GM12878 (cell line): Measurements from ENCODE around the gene ARSD. TPM values are rescaled to one million over a fixed set of nuclear protein-coding genes. Genes with fewer than 3 reads are reported as not detected.

Experiments
- ATAC-seq: fragments of 200-7000 bp; cut with Tn5 transposase; 3 replicates; pipeline ENCODE4 v1.9.1; 2020; ENCODE audit warnings: mild to moderate bottlenecking, moderate library complexity
- BruUV-seq: library from RNA; stranded (reverse); fragments of 400-500 nt; replicated peaks from 2 replicates; lab custom pipeline; 2021; lab: Mats Ljungman, UMichigan
- CTCF ChIA-PET: fragments of 300-600 bp; sonication (Branson Sonifier 250); formaldehyde crosslinking; extraction: SDS; loops from one replicate; lab custom pipeline; 2021; ENCODE audit warnings: inconsistent platforms; lab: Yijun Ruan, JAX
- POLR2A ChIA-PET: fragments of 350-600 bp; formaldehyde crosslinking; extraction: SDS; loops from one replicate; lab custom pipeline; 2021; ENCODE audit warnings: inconsistent platforms; lab: Charles Lee
- RAD21 ChIA-PET: fragments of 300-600 bp; sonication (Branson Sonifier 250); formaldehyde crosslinking; loops from one replicate; lab custom pipeline; 2023; ENCODE audit warnings: antibody characterized with exemption; ENCODE audit not compliant: unreplicated experiment; lab: Charles Lee
- SMC1A ChIA-PET: fragments of 300-600 bp; sonication (Branson Sonifier 250); formaldehyde crosslinking; loops from one replicate; lab custom pipeline; 2023; ENCODE audit not compliant: unreplicated experiment, uncharacterized antibody; lab: Charles Lee
- DNase-seq: peaks from one replicate; pipeline ENCODE4 v3.0.0-alpha.2; 2011; ENCODE audit warnings: low read depth, low spot score
- FAIRE-seq: peaks from 3 replicates; lab custom pipeline; 2011; peaks lifted over from hg19 to GRCh38; lab: Jason Lieb, UNC
- H2AFZ ChIP-seq: 2 replicates; pipeline ENCODE4 v1.6.0; 2011; ENCODE audit warnings: low read depth, low read length, control low read depth; ENCODE audit not compliant: control insufficient read depth
- H3K27ac ChIP-seq: 2 replicates; pipeline ENCODE4 v1.5.1; 2011; ENCODE audit warnings: control low read depth; ENCODE audit not compliant: control insufficient read depth, insufficient read depth
- H3K27me3 ChIP-seq, 2 experiments: replicated peaks in 1 of 2; 2 replicates each; pipeline versions ENCODE4 v1.6.0 to v1.6.1; 2011; ENCODE audit warnings: low read length in 1 of 2; ENCODE audit not compliant: control insufficient read depth in 2 of 2, insufficient read depth in 2 of 2
- H3K36me3 ChIP-seq, 2 experiments: 2 replicates each; pipeline ENCODE4 v1.5.1; 2011; ENCODE audit warnings: low read length in 1 of 2; ENCODE audit not compliant: control insufficient read depth in 2 of 2, insufficient read depth in 2 of 2
- H3K4me1 ChIP-seq: 2 replicates; pipeline ENCODE4 v1.6.1; 2011; ENCODE audit warnings: mild to moderate bottlenecking, low read length, moderate library complexity, mixed read lengths; ENCODE audit not compliant: control insufficient read depth, insufficient read depth
- H3K4me2 ChIP-seq: 2 replicates; pipeline ENCODE4 v1.6.0; 2011; ENCODE audit warnings: control low read depth; ENCODE audit not compliant: control insufficient read depth, insufficient read depth
- H3K4me3 ChIP-seq: fragments of 200-600 bp; sonication (generic); 2 replicates; pipeline ENCODE4 v1.5.1; 2016
- H3K79me2 ChIP-seq: 2 replicates; pipeline ENCODE4 v1.6.0; 2011; ENCODE audit warnings: low read length; ENCODE audit not compliant: control insufficient read depth, insufficient read depth
- H3K9ac ChIP-seq: 2 replicates; pipeline ENCODE4 v1.8.0; 2011; ENCODE audit warnings: low read length, control low read depth, mixed read lengths; ENCODE audit not compliant: control insufficient read depth, insufficient read depth
- H3K9me3 ChIP-seq: replicated peaks from 3 replicates; pipeline ENCODE4 v1.5.1; 2011; ENCODE audit warnings: mild to moderate bottlenecking, low read length; ENCODE audit not compliant: control insufficient read depth, insufficient read depth
- H4K20me1 ChIP-seq: 2 replicates; pipeline ENCODE4 v1.6.0; 2011; ENCODE audit not compliant: control insufficient read depth, insufficient read depth
- ATF2 ChIP-seq: IDR thresholded peaks from 2 replicates; pipeline ENCODE4 v1.6.1; 2012; ENCODE audit warnings: low read length, inconsistent platforms
- BACH1 ChIP-seq: fragments of 450-650 bp; IDR thresholded peaks from 2 replicates; pipeline ENCODE4 v1.6.1; 2017; ENCODE audit warnings: mild to moderate bottlenecking, borderline replicate concordance
- CBX3 ChIP-seq: fragments of 200-600 bp; sonication (generic); IDR thresholded peaks from 2 replicates; pipeline ENCODE4 v1.6.1; 2016; ENCODE audit warnings: low read depth, borderline replicate concordance
- EZH2 ChIP-seq: IDR thresholded peaks from 2 replicates; pipeline ENCODE4 v1.6.1; 2012; ENCODE audit warnings: low read depth, mild to moderate bottlenecking, control low read depth, inconsistent platforms, low read length, borderline replicate concordance; ENCODE audit not compliant: control insufficient read depth
- IKZF2 ChIP-seq, 2 experiments: fragments of 450-650 bp; IDR thresholded peaks; 2 replicates each; pipeline ENCODE4 v1.6.1; 2017; ENCODE audit warnings: mild to moderate bottlenecking in 2 of 2, moderate library complexity in 2 of 2
- KAT2A ChIP-seq: conservative IDR thresholded peaks from 2 replicates; pipeline ENCODE4 v1.6.1; 2011; ENCODE audit warnings: low read depth, low read length; ENCODE audit not compliant: control insufficient read depth
- KLF5 ChIP-seq: fragments of 450-650 bp; IDR thresholded peaks from 2 replicates; pipeline ENCODE4 v1.6.1; 2014; ENCODE audit warnings: mild to moderate bottlenecking; ENCODE audit not compliant: partially characterized antibody
- NFYA ChIP-seq: IDR thresholded peaks from 2 replicates; pipeline ENCODE4 v1.6.1; 2011; ENCODE audit warnings: low read depth, mild to moderate bottlenecking, low read length, improper control_type of control experiment, borderline replicate concordance
- NR2C1 ChIP-seq: fragments of 450-650 bp; IDR thresholded peaks from 2 replicates; pipeline ENCODE4 v1.6.1; 2017; ENCODE audit warnings: antibody characterized with exemption, mild to moderate bottlenecking, moderate library complexity
- PAX5 ChIP-seq: IDR thresholded peaks from 2 replicates; pipeline ENCODE4 v1.6.1; 2011; ENCODE audit warnings: low read depth, low read length, borderline replicate concordance
- POU2F2 ChIP-seq: IDR thresholded peaks from 3 replicates; pipeline ENCODE4 v1.6.1; 2011; ENCODE audit warnings: low read depth, mild to moderate bottlenecking, low read length, borderline replicate concordance
- PRDM15 ChIP-seq: fragments of 450-650 bp; formaldehyde crosslinking; IDR thresholded peaks from 2 replicates; pipeline ENCODE4 v1.4.0; 2020; ENCODE audit warnings: mild to moderate bottlenecking, moderate library complexity
- RAD21 ChIP-seq: IDR thresholded peaks from 2 replicates; pipeline ENCODE4 v1.6.1; 2011; ENCODE audit warnings: mild to moderate bottlenecking, low read depth, low read length, moderate library complexity; ENCODE audit not compliant: insufficient read depth
- RAD51 ChIP-seq: fragments of 450-650 bp; IDR thresholded peaks from 2 replicates; pipeline ENCODE4 v1.6.1; 2016; ENCODE audit warnings: moderate library complexity, mild to moderate bottlenecking, inconsistent platforms
- WRNIP1 ChIP-seq: IDR thresholded peaks from 2 replicates; pipeline ENCODE4 v1.6.1; 2011; ENCODE audit warnings: low read depth, low read length, improper control_type of control experiment, borderline replicate concordance
- YY1 ChIP-seq: IDR thresholded peaks from 2 replicates; pipeline ENCODE4 v1.6.1; 2011; ENCODE audit warnings: low read depth, mild to moderate bottlenecking, low read length
- ZBED1 ChIP-seq: IDR thresholded peaks from 2 replicates; pipeline ENCODE4 v1.6.1; 2016; ENCODE audit warnings: borderline replicate concordance
- WGBS: methylation state at CpG from one replicate; pipeline ENCODE4 v1.1.6; 2016; ENCODE audit warnings: low lambda C conversion rate; ENCODE audit not compliant: insufficient replicate concordance, insufficient coverage; ENCODE audit errors: missing lambda C conversion rate; 5-methylcytosine and 5-hydroxymethylcytosine counted together
- in situ Hi-C: fragments of 300-500 bp; cut with MboI; formaldehyde crosslinking; loops from 9 replicates; pipeline ENCODE4 v1.14.3; 2018; ENCODE audit warnings: mixed read lengths
- intact Hi-C: fragments of 100-400 bp; cut with micrococcal nuclease; formaldehyde crosslinking; loops from one replicate; pipeline ENCODE4 v1.14.2; 2022; ENCODE audit not compliant: unreplicated experiment
- polyA plus RNA-seq, 11 experiments: library from polyadenylated mRNA; depleted of rRNA in 4 of 11; unstranded in 6 of 11; stranded (reverse) in 5 of 11; fragments of >200 nt; fragmentation: Nextera tagmentation in 4 of 11; fragmentation: Illumina TruSeq in 1 of 11; extraction: Ambion mirVana in 4 of 11; extraction: Trizol in 1 of 11; gene quantifications; 1 replicate in 1 of 11; 2 replicates in 10 of 11; pipeline versions ENCODE4 v1.2.1 to v1.2.3, GENCODE V29; 2011 to 2016; ENCODE audit warnings: inconsistent platforms in 2 of 11, missing spikeins in 2 of 11, low read depth in 1 of 11
- total RNA-seq, 4 experiments: library from RNA; depleted of rRNA in 3 of 4; stranded (reverse); fragments of >200 nt in 3 of 4; fragmentation: Illumina TruSeq in 1 of 4; extraction: Trizol in 1 of 4; gene quantifications; 2 replicates each; pipeline versions ENCODE4 v1.2.1 to v1.2.3, GENCODE V29; 2013 to 2021

Gene ARSD
- total and polyA plus RNA-seq, 10 of the 15 experiments (the other 5 are each of a cell fraction or from before 2014, with no cell fraction given), result 0.05 to 1.5 (median 0.43) TPM

GRCh38 chrX:2921193-2921592, 7.9 kb downstream of the ARSD start:
- H3K79me2 ChIP-seq, result no peaks in the 10 kb centered on the region
- H3K9me3 ChIP-seq, result no peaks in the 10 kb centered on the region
- H3K27ac ChIP-seq, result no peak overlapping the region
- H2AFZ ChIP-seq, result no peak overlapping the region
- DNase-seq (no peak), FAIRE-seq (no peak), ATAC-seq (no peak)
- H3K4me3 ChIP-seq, result no peak overlapping the region
- no peak overlapping the region for H3K4me2 ChIP-seq
- H3K4me1 ChIP-seq, result no peaks in the 10 kb centered on the region
- 20% methylated on average over 1 of the region's 1 CpG for WGBS
- RAD21 ChIA-PET, result no interaction called here
- CTCF ChIA-PET, result no interaction called here
- H3K9ac ChIP-seq, result no peak overlapping the region
- H4K20me1 ChIP-seq, result no peaks in the 10 kb centered on the region
- no peaks in the 10 kb centered on the region for H3K27me3 ChIP-seq
- SMC1A ChIA-PET, result no interaction called here
- BruUV-seq, result no TSS peak
- no peaks in the 10 kb centered on the region for H3K36me3 ChIP-seq
- POLR2A ChIA-PET, result no interaction called here
- in situ Hi-C loops, result no loop called here
- intact Hi-C loops, result no loop called here
- TF ChIP-seq NR2C1 (no peak), RAD51 (no peak), KAT2A (no peak), ATF2 (no peak), KLF5 (no peak), NFYA (no peak), PAX5 (no peak), YY1 (no peak), RAD21 (no peak), WRNIP1 (no peak), EZH2 (no peak), ZBED1 (no peak), BACH1 (no peak), IKZF2 (IDR thresholded peaks at IDR 0.05) (no peak), POU2F2 (no peak), PRDM15 (CRISPR knock-in tag) (no peak), CBX3 (no peak)
